Measurements from ENCODE around the gene SLC25A45.

DNA sequence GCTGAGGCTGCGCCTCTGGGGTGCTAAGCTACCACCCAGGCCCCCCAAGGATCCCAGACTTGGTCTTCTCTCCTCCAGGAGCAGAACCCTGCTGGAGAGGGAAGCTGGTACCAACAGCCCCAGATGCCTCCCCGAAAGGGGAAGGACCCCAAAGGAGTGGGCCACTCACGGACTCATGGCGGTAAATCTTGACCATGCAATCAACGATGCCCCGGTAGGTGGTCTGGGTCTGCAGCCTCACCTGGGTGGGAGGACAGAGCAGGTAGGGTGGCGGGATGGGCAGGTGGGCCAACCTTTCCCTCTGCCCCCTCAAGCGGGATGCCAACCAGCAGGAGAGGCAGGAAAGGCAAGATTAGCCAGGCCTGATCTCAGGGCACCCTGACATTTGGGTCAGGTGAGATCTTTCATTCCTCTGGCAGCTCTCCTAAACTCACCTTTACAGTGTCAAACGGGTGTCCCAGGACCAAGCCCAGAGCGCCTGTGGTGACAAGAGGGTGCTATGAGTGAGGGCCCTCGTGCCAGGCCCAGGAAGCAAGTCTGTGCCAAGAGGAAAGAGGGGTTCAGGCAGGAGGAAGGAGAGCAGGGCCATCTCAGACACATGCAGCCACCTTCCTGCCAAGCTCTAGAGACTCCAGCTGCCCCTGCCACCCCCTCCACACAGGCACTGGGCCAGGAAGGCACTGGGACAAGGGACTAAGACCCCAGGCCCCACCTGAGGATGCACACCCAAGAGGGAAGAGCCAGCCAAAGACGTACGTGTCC, 2.6 kb downstream of the SLC25A45 start:
- TF ChIP-seq, protein P1, sequence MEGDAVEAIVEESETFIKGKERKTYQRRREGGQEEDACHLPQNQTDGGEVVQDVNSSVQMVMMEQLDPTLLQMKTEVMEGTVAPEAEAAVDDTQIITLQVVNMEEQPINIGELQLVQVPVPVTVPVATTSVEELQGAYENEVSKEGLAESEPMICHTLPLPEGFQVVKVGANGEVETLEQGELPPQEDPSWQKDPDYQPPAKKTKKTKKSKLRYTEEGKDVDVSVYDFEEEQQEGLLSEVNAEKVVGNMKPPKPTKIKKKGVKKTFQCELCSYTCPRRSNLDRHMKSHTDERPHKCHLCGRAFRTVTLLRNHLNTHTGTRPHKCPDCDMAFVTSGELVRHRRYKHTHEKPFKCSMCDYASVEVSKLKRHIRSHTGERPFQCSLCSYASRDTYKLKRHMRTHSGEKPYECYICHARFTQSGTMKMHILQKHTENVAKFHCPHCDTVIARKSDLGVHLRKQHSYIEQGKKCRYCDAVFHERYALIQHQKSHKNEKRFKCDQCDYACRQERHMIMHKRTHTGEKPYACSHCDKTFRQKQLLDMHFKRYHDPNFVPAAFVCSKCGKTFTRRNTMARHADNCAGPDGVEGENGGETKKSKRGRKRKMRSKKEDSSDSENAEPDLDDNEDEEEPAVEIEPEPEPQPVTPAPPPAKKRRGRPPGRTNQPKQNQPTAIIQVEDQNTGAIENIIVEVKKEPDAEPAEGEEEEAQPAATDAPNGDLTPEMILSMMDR (conservative IDR thresholded peaks at IDR 0.05 in 1 of 2, IDR thresholded peaks at IDR 0.05 in 1 of 2; ENCODE audit: low read depth in 1 of 2, low read length in 2 of 2) = no peak
- no peak for TF ChIP-seq EZH2 (IDR thresholded peaks at IDR 0.05; ENCODE audit: low read length, missing control alignments)
